M059J (cell line): ENCODE data around the gene GPR68. TPM values are rescaled to one million over a fixed set of nuclear protein-coding genes. Genes with fewer than 3 reads are reported as not detected.
"Not testable (repeated sequence)": the region's sequence is repeated elsewhere in the genome, so short reads cannot be mapped to it uniquely, and the experiment has no call there.

Source experiments
- DNase-seq: peaks from one replicate; pipeline ENCODE4 v3.0.0-alpha.2; 2012; ENCODE audit warnings: low read depth
- total RNA-seq: library from RNA; depleted of rRNA; stranded (reverse); fragments of >200 nt; shearing (Covaris generic); gene quantifications from 2 replicates; pipeline ENCODE4 v1.2.3, GENCODE V29; 2014

The GPR68 gene
- total RNA-seq, 1 experiment from 2014 or later: 1.6 TPM

DNA sequence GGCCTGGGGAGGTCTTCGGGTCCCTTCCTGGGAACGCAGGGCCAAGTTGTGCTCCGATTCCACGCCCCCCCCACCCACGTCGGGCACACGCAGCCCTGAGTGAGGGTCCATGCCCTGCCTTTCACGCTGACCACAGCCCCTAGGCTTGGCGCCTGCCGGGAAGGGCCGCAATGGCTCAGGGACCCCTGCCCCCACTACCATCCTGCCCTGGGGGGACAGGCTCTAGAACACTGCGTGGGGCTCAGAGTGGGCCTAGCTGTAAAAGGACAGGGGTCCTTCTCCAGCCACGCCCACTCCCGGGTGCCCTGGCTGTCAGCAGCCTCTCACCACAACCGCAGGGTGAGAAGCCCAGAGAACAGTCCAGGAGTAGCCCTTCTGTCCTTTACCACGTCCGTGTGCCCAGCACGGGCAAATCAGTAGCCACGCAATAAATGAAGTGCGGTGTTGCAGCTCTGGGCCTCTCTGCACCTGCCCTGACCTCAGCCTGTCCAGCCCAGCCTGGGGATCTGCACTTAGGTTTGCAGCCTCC is 9.4 kb upstream of the GPR68 start:
- no peak for DNase-seq

DNA sequence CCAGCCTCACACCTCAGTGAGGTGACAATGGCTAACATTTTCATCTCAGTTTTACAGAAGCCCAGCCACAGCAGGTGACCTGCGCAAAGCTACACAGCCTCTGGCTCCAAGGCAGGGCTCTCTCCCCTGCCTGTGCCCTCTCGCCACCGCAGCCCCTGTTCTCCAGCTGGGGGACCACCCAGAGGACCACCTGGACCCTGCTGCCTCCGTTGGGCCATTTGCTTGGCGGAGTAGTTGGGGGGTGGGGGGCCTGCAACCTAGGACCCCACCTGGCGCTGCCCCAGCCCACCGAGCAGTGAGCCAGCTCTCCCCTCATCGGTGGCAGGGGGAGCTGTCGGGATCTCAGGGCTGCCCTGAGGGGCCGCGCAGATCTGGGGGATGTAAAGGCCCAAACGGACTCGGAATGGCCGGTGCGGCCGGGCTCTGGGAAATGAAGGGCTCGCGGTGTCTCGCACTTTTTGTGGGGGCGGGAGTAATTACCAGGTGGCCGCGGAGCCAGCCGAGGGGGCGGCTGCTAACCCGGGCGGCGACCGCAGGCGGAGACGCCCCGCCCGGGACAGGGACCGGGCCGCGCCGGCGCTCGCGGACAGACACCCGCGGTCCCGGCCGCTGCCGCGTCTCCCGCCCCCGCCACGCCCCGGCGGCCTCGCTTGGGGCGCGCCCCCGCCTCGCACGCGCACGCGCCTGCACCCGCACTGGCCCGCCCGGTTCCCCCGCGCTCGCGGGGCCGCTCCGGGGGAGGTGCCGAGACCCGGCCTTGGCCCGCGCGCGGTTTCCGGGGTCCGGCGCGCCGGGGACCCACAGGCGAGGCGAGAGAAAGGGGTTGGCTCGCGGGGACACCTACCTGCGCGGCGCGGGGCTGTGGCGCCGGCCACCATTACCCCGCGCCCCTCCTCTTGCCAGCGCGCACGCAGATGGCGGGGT is 8.6 kb upstream of the GPR68 start:
- no peak for DNase-seq

DNA sequence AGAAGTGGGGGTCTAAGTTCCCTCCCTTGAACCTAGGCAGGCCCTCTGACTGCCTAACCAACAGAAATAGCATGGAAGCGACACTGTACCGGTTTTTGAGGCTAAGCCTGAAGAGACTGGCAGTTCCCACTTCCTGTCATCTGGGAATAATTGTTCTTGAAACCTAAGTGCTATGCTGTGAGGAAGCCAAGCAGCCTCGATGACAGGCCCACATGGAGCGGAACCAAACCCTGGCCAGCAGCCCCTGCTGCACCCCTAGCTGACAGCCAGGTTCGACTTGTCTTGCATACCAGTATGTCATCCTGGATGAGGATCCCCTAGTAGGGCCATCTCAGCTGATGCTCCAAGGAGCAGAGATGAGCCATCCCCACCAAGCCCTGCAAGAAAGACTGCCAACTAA is 6.4 kb upstream of the GPR68 start:
- DNase-seq: peak; percentile 29

DNA sequence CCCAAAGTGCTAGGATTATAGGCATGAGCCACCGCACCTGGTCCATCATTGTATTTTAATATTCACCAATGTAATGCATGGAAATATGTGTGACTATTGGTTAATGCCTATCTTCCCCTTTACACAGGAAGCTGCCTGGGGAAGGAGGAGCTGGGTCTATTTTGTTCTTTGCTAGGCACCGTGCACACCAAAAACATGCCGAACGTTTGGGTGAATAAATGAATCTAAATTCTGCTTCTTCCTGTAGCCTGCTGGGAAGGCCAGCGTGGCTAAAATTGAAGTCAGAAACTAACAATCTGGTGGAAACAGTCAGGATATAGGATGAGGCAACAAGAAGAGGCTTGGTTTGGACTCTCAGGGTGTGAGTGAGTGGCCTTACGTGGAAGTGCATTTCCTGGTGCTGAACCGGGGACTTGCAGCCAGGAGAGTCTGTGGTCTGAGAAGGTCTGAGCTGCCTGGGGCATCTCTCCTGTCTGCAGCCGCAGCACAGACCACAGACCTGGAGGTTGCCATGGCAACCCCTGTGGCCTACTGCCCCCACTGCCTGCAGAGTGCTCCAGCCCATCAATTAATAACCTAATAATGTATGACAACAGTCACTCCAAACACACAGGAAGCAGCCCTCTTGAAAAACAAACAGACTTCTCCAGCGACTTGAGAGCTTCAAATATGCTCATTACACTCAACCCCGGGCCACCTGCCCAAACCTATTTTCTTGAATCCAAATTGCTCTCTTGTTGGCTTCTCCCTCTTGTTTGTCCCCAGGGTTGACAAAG is 5.5 kb upstream of the GPR68 start:
- peak; percentile 95 for DNase-seq

DNA sequence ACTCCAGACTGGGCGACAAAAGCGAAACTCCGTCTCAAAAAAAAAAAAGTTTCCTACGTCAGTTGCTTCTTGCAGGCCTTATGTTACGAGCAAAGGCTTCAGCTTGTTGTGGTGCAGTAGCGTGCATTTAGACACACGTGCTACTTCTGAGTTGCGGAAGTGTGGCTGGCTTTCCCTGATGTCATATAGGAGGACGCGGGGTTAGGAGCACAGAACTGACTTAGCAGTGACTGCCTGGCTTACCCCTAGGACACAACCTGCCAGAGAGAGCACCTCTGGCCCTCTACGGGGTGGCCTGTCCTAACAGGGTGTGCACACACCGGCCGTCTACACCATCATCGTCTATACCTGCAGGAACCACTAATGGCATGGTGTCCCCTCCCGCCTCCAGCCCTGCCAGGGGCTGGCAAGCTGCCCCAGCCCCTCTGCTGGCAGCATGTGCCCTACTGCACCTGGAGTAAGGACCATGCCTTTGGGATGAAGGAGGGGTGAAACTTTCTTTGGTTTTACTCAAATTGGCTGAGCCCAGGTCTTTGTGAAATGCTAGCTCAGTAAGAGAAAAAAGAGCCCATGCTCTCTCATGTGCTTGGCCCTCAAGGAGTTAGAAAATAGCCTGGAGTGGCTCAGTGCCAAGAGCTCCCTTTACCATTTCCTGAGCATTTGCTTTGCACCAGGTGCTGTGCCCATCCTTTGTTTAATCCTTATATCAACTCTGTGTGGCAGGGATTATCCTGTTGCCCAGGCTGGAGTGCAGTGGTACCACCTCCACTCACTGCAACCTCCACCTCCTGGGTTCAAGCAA is 1.7 kb upstream of the GPR68 start:
- DNase-seq: peak; percentile 34

DNA sequence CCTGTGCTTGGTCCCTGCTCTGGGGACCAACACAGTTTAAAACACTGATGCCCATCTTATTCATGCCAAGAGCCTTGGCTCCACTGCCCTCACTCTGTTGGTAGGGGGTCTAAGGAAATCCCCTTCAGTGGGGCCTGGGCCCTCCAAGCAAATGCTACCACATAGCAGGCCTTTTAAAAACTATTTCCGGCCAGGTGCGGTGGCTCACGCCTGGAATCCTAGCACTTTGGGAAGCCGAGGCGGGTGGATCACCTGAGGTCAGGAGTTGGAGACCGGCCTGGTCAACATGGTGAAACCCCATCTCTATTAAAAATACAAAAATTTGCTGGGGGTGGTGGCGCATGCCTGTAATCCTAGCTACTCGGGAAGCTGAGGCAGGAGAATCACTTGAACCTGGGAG is 1.1 kb upstream of the GPR68 start:
- not testable (repeated sequence) for DNase-seq

DNA sequence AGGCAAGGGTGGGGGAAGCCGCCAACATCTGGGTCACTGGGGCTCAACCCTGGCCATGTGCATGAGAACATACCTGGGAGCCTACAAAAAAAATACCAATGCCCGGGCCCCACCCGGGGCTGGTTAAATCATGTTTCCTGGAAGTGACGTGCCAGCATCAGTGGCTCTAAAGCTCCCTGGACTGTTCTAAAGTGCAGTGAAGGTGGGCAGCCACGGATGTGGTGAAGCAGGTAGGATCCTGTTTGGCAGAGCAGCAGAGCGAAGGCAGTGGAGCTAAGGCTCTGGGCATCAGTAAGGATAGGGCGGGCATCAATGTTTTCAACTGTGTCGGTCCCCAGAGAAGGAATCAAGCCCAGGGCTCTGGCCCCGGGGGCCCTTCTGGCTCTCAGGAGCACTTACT is 525 bp upstream of the GPR68 start:
- no peak for DNase-seq

DNA sequence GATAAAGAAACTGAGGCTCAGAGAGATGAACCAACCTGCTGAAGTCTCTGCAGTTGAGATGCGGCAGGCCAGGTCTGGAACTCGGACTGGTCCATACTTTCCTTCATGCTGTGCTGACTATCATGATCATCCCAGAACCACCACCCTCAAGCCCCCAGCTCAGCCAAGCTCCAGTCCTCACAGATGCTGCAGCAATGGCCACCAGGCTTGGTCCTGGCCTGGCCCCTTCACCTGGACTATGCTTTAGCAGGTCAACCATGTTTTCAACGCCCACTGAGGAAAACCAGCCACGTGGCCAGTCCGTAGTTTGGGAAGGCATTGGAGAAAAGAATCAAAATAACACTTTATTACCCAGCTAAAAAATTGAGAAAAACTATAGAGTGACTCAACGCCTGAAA is 1.4 kb downstream of the GPR68 start:
- no peak for DNase-seq

DNA sequence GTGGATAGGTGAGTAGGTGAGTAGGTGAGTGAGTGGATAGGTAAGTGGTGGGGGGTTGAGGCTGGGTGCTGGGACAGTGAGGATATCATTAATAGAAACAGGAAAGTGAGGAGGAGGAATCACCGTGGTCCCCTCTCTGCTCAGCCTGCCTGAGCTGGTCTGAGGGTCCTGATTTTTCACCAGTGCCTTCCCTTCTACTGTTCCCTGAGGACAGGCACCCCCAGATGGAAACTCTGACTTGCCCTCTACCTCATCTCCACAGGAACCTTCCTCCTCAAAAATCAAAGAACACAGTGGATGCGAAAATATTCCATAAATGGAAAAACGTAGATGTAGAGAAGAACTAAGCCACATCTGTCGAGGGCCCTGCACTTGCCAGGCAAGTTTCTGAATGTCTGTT is 1.9 kb downstream of the GPR68 start:
- no peak for DNase-seq

DNA sequence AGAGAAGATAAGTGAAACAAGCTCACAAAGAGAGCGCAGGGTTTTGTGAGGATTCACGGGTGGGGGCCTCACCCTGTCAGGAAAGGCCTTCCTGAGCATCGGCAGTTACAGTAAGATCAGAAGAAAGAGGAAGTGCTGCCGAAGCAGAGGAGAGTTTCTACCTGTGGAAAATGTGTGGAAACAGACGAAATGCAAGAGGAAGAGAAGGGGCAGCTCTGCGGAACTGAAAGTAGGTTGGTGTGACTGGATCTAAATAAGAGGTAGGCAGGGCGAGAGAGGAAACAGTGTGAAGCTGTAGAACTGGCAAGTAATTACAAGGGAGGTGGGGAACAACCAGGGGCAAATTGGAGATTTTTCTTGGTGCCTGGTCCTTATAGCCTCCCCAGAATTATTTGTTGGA is 2.6 kb downstream of the GPR68 start:
- no peak for DNase-seq

DNA sequence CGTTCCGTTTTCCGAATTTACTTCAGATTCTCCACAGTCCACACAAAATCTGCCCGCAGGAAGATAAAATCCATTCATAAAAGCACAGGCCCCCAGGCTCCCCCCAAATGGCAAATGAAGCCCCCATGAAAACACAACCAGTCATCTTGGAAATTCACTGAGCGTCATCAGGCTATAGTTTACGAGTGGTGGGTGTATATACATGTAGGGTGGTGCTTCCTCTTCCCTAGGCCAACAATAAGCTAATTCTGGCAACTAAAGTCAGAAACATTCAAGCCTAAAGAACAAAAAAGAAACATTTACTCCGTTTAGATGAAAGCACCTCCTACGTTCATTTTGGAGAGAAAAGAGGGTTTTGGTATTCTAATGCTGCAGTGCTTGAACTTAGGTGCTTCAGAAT is 5.8 kb downstream of the GPR68 start:
- no peak for DNase-seq

DNA sequence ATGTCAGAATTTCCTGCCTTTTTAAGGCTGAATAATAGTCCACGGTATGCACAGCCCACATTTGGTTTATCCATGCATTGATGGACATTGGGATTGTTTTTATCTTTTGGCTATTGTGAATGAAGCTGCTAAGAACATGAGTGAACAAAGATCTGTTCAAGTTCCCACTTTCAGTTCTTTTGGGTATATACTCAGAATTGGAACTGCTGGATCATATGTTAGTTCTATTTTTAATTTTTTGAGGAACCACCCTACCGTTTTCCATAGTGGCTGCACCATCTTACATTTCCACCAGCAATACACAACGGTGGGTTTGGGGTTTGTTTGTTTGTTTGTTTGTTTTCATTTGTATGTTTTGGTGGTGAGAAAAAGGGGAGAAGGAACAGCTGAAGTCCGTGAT is 6.4 kb downstream of the GPR68 start:
- no peak for DNase-seq

DNA sequence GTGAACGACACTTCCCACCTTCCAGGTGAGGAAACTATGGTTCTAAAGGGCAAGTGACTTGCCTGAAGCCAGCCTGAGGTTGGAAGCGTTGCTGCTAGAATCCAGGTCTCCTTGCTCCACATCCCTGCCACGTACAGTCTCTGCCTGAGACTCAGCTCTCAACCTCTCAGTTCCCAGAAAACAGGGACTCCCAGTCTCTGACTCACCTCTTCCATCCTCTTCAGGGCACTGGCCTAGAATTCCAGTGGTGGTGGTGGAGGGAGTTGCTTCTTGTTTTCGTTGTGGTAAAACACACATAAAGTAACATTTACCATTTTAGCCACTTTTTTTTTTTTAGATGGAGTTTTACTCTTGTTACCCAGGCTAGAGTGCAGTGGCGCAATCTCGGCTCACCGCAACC is 7.3 kb downstream of the GPR68 start:
- DNase-seq: peak; percentile 93

DNA sequence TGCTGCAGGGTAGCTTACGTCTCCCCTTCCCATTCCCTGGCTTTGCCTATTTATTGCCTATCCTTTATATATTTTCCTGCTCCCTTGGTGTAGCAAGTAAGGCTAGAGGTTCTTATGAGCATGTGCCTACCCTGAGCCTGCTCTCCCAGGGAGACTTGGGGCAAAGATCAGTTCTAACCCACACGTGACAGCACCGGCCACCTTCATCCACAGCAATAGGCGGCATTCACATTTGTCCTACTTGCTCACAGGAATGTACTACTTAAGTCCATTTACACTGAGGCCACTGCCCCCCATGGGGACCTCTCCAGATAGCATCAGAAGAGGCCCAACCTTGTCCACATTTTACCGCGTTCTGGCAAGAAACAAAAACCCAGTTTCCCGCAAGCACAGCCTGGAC is 8.7 kb downstream of the GPR68 start:
- DNase-seq: no peak

DNA sequence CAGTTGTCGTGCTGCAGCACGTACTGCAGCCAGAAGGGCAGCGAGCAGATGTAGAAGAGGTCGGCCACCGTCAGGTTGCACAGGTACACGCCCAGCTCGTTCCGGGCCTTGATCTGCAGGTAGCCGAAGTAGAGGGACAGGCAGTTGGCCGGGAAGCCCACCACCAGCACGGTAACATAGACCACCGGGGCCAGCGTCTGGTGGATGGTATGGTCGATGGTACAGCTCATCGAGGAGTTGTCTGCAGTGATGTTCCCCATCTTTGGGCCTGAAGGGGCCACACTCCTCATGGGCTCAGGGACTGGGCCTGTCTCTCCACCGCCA is 9.8 kb downstream of the GPR68 start:
- DNase-seq: no peak

DNA sequence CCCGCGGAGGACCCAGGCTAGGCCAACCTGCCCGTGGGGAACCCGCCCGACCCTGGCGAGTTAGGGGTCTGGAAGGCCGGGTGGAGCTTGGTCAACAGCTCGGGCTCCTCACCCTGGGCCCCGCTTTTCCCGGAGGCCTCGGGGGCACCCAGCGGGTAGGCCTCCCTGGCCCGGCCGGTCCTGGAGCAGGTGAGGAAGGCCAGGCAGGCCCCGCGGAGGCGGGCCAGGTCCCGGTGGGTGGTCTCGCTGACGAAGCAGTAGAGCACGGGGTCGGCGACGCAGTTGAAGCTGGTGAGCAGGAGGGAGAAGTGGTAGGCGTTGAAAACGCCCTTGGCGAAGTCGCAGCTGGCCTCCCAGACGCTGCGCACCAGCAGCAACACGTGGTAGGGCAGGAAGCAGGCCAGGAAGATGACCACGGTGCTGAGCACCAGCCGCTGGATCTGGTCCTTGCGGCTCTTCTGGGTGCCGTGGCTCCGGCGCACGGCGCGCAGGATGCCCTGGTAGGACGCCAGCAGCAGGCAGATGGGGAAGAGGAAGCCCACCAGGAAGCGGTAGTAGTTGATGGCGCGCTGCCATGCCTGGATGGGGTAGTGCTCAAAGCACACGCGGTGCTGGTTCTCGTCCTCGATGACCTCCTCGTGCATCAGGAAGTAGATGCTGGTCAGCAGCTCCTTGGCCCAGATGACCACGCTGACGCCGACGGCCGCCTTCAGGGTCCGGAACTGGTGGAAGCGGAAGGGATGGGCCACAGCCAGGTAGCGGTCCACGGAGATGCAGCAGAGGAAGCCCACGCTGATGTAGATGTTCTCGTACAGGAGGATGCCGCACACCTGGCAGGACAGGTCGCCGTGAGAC is 10.3 kb downstream of the GPR68 start:
- DNase-seq: no peak

DNA sequence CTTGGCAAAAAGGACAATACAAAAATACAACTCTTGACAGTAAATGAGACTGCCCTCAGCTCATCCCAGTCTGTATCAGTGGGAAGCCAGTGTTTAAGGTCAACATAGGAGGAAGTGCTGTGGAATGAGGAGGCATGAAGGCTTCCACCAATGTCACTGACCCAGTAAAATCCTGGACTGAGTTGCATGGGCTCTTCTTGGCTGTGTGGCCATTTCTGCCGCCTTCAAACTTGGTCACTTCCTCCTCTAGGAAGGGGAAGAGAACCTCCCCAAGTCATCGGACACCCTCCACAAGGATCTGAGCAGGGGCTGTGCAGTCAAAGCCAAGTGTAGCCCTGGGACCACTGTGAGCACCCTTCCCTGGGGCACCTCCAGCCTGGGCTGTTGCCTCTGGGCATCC is 11.9 kb downstream of the GPR68 start:
- DNase-seq: no peak

DNA sequence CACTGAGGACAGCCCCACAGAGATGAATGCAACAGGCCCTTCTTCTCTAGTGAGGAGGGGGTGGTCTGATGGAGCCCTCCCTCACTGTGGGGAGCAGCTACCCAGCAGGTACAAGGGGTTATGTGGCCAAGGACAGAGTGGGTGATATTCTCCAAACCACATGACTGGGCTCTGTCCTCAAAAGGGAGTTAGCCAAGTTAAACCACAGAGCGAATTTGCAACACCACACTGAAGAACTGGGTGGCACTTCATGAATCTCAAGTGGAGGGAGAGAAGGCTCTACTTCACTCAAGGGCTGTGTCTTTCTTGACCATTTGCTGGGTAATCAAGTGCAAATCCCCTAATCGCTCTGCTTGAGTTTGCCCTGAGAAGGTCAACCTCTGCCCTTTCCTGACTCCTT is 12.5 kb downstream of the GPR68 start:
- DNase-seq: no peak

DNA sequence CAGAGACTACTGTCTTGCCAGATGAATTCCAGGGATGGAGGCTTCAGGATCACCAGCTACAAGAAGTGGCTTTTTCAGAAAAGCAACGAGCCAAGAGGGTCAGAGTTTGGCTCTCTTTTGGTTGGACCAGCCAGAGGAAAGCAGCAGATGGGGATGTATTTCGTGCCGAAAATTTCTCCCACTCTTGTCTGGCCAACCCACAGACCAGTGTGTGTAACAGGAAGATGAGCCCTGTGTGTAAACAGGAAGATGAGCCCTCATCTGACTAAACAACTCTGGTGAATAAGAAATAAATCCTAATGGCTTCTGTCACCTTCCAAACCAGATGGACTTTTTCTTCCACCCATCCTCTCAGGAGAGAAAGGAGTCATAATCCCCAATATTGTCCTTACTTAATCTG is 13.1 kb downstream of the GPR68 start:
- no peak for DNase-seq

DNA sequence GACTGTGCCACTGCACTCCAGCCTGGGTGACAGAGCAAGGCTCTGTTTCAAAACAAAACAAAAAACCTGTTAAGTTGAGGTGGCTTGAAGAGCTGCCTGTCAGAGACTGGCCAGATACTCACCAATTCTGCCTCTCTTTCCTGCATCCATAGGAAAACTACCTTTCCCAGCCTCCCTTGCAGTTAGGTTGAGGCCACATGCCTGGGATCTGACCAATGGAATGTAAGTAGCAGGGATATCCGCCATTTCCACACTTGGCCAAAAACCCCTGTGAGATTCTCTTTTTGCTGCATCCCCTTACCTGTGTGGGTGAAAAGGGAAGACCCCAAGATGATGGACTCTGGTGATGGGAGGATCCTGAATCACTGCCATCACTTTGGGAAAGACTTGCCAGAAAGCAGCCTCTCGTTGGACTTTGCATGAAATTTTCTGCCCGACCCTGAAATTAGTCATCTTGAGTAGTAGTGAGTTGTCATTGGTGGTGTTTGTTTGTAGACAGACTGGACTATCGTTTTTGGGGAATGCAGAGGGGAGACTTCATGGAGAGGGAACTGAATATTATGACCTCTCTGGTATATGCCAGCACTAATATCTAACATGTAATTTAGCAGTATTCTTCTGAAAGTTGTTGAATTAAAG is 14.0 kb downstream of the GPR68 start:
- DNase-seq: peak; percentile 69

DNA sequence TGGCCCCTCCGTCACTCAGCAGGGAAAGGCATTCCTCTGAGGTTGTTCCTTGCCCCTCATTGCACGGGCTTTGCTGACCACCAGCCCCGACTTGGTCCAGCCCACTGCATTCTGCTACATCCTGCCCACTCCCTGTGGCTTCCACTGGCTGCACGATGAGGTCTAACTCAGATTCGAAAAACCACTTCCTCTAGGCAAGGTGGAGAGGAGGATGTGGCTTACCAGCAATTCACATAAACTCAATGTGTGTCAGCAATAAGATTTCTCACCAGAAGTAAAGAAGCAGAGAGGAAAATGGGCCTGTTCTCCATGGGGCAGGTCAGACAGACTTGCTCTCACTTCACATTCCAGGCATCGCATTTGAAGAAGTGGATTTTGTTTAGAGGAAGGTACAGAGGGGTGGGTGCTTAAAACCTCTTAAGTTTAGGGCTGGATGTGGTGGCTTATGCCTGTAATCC is 14.7 kb downstream of the GPR68 start:
- peak; percentile 88 for DNase-seq
